Astrocyte (in vitro differentiated cells and primary cell): ENCODE results near the gene HOPX.

Experiments
- EZH2 ChIP-seq: IDR thresholded peaks from 2 replicates; pipeline ENCODE4 v1.6.1; 2012; ENCODE audit warnings: mild to moderate bottlenecking, low read length, inconsistent platforms; ENCODE audit not compliant: insufficient read depth
- TF ChIP-seq, protein P1 (sequence below): IDR thresholded peaks from 2 replicates; pipeline ENCODE4 v1.5.1; 2011; ENCODE audit warnings: low read depth, mild to moderate bottlenecking, inconsistent platforms, low read length, moderate library complexity; ENCODE audit not compliant: insufficient read depth

DNA sequence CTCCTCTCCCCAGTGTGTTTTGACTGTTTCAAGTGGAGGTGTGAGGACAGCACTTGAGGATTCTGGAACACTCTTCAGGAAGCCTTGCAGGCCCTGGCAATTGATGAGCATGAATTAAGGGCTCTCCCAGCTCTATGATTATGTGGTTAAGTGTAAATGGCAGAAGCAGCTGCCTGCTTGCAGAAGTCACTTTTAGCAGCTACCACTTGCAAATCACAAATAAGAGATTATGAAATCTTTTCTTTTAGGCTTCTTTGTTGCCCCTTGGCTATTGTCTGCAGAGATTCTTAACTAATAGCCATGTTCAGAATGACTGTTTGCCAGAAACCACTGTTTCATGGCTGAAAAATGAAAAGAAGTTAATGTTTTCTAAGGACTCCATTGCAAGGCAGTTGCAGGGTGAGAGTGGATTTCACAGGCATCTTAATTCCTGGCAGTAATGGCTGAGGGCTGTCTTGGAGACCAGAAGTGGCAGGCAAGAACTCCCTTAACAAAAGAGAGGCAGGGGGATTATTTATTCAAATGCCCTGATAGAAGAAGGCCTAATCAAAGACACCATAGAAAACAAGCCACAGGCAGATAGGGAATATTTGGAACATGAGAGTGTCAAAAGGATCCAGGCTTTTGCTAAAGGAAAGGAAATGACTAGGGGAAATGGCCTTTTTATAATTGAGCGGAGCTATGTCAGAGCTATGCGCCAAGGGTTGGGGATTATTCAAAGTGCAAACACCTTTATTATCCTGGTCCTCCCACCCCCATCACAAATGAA lies 8.3 kb upstream of the HOPX start:
- TF ChIP-seq, protein P1, sequence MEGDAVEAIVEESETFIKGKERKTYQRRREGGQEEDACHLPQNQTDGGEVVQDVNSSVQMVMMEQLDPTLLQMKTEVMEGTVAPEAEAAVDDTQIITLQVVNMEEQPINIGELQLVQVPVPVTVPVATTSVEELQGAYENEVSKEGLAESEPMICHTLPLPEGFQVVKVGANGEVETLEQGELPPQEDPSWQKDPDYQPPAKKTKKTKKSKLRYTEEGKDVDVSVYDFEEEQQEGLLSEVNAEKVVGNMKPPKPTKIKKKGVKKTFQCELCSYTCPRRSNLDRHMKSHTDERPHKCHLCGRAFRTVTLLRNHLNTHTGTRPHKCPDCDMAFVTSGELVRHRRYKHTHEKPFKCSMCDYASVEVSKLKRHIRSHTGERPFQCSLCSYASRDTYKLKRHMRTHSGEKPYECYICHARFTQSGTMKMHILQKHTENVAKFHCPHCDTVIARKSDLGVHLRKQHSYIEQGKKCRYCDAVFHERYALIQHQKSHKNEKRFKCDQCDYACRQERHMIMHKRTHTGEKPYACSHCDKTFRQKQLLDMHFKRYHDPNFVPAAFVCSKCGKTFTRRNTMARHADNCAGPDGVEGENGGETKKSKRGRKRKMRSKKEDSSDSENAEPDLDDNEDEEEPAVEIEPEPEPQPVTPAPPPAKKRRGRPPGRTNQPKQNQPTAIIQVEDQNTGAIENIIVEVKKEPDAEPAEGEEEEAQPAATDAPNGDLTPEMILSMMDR = no peak
- TF ChIP-seq EZH2 = no peak
